Stimulated activated CD8-positive, alpha-beta memory T cell treated with anti-CD3 and anti-CD28 coated beads, Interleukin-7, amount 100 ng/mL, for 48 hours (primary cell): Measurements from ENCODE around the gene SLC35F3.

Experiments used
- DNase-seq, 2 donors: peaks; one replicate each; pipeline ENCODE4 v3.0.0-alpha.2; 2020; ENCODE audit warnings: low read depth in 1 of 2; ENCODE audit errors: extremely low read depth in 1 of 2

Gene SLC35F3

GRCh38 chr1:234019387-234019786, 114.9 kb downstream of the SLC35F3 start:
- no peak for DNase-seq

- no peak for DNase-seq
Observed at GRCh38 chr1:234022302-234022701, 117.8 kb downstream of the SLC35F3 start.

- no peak for DNase-seq
Observed at GRCh38 chr1:234039603-234040002, 135.1 kb downstream of the SLC35F3 start.

GRCh38 chr1:234040446-234041317, 136.2 kb downstream of the SLC35F3 start:
- no peak for DNase-seq

GRCh38 chr1:234044079-234044478, 139.6 kb downstream of the SLC35F3 start:
- DNase-seq = no peak

- DNase-seq = no peak
Observed at GRCh38 chr1:234047123-234047522, 142.6 kb downstream of the SLC35F3 start.

- no peak for DNase-seq
Observed at GRCh38 chr1:234062166-234062565, 157.7 kb downstream of the SLC35F3 start.

- DNase-seq = peak; percentile 6 to 17
Observed at GRCh38 chr1:234065794-234066447, 161.4 kb downstream of the SLC35F3 start.

GRCh38 chr1:234067581-234068337, 163.3 kb downstream of the SLC35F3 start:
- no peak for DNase-seq

GRCh38 chr1:234069760-234070159, 165.3 kb downstream of the SLC35F3 start:
- DNase-seq = no peak

GRCh38 chr1:234072793-234073192, 168.3 kb downstream of the SLC35F3 start:
- DNase-seq = no peak

- DNase-seq = no peak
Observed at GRCh38 chr1:234078143-234078542, 173.7 kb downstream of the SLC35F3 start.

GRCh38 chr1:234079896-234080295, 175.4 kb downstream of the SLC35F3 start:
- DNase-seq = no peak

- DNase-seq = no peak
Observed at GRCh38 chr1:234083460-234083859, 179.0 kb downstream of the SLC35F3 start.

- no peak for DNase-seq
Observed at GRCh38 chr1:234089396-234089795, 184.9 kb downstream of the SLC35F3 start.

GRCh38 chr1:234090212-234091064, 186.0 kb downstream of the SLC35F3 start:
- DNase-seq = no peak

GRCh38 chr1:234091065-234091401, 186.6 kb downstream of the SLC35F3 start:
- DNase-seq = no peak

GRCh38 chr1:234091876-234092275, 187.4 kb downstream of the SLC35F3 start:
- DNase-seq = no peak

GRCh38 chr1:234093107-234093506, 188.6 kb downstream of the SLC35F3 start:
- DNase-seq = no peak

GRCh38 chr1:234093741-234094140, 189.3 kb downstream of the SLC35F3 start:
- no peak for DNase-seq

GRCh38 chr1:234094172-234094571, 189.7 kb downstream of the SLC35F3 start:
- no peak for DNase-seq
